ENCODE results near the gene CBX6.
"Not testable (repeated sequence)": the region's sequence is repeated elsewhere in the genome, so short reads cannot be mapped to it uniquely, and the experiment has no call there.

CBX6 gene

GRCh38 chr22:38872172-38872830, at the start of gene CBX6:
Gene CBX6 (minus strand): TSS chr22:38872216. CDS start chr22:38872190, 26 bp downstream.
- DNase-seq, result peak; percentile 96

- no peak for DNase-seq
Observed at GRCh38 chr22:38921806-38922205, 49.8 kb upstream of the CBX6 start.

DNA sequence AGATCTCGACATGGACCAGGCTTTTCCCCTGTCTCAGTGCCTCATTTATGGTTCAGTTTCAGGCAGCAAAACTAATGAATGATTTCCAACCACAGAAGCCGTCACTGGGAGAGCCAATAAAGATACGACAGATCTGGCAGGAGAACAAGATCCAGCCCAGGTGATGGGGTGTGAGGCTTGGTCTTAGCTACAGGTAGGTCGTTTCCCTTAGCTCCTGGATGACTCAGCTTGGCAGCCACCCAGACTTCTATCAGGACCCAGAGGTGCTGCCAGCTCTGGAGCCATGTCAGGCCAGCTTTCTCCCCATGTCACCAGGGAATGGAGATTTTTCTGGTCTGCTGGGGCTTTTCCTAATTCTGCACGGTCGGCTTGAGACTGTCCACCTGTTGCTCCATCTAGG, 49.1 kb upstream of the CBX6 start:
- no peak for DNase-seq

GRCh38 chr22:38919631-38920190, 47.7 kb upstream of the CBX6 start:
- no peak for DNase-seq

GRCh38 chr22:38911434-38911833, 39.4 kb upstream of the CBX6 start:
- no peak for DNase-seq

GRCh38 chr22:38907767-38908166, 35.8 kb upstream of the CBX6 start:
- DNase-seq, result no peak

- DNase-seq, result no peak
Observed at GRCh38 chr22:38906052-38906451, 34.0 kb upstream of the CBX6 start.

GRCh38 chr22:38904052-38904617, 32.1 kb upstream of the CBX6 start:
- DNase-seq, result not testable (repeated sequence)

DNA sequence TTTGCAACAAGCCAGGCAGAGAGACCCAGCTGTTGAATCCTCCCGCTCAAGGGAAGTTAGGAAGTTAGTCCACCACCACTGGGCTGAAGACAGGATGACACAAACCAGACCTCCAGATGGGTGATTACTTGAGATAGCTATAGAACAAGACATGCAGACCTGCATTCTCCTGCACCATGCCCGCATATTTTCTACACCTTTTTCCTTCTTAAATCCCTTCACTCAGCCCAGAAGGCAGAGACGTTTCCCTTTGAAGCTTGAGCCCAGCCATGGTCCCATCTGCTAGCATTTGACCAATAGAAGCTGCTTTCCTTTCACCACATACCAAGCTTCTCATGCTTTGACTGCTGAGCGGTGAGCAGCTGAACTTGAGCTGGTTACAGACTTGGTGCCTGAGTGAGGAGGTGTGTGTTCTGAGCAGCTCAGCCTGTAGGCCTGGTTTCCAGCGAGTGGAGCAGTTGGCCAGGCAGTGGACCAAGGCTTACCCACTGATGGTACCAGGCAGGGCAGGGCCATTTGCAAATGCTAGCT, 29.2 kb upstream of the CBX6 start:
- DNase-seq, result no peak

DNA sequence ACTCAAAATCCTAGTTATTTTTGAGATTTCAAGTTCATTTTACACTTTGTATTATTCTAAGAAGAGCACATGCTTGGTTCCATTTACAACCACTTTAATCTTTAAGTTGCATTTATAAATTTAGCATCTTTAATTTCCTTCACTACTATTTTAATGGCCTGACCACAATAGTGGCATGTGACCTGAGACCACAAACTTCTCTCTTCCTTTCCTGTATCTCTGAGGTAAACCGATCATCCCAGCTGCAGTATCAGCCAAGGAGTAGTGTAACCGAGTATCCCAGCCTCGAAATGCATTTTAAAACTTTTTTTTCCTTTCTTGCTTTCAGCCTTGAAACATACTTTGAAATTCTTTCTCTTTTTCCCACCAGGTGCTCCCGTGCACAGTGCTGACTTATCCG, 28.7 kb upstream of the CBX6 start:
- no peak for DNase-seq

DNA sequence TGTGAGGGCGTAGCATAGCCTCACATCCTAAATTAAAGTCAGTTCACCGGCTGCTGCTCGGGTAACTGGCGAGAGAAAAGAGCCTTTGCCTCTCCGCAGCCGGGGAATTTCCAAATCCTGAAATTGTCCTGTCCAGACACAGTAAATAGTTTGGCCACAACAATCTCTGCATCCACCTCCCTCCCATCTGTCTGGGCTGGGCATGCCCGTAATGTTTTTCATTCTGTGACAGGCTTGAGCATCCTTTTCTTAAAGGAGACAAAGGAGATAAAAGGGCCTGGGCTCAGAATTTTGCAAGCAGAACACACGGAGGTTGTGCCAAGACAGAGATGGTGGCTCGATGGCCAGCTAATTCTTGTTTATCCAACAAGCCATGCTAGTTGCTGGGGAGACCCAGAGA, 19.2 kb upstream of the CBX6 start:
- no peak for DNase-seq

- DNase-seq, result no peak
Observed at GRCh38 chr22:38890377-38890776, 18.4 kb upstream of the CBX6 start.

GRCh38 chr22:38886333-38886732, 14.3 kb upstream of the CBX6 start:
- no peak for DNase-seq

- no peak for DNase-seq
Observed at GRCh38 chr22:38882972-38883622, 11.1 kb upstream of the CBX6 start.

DNA sequence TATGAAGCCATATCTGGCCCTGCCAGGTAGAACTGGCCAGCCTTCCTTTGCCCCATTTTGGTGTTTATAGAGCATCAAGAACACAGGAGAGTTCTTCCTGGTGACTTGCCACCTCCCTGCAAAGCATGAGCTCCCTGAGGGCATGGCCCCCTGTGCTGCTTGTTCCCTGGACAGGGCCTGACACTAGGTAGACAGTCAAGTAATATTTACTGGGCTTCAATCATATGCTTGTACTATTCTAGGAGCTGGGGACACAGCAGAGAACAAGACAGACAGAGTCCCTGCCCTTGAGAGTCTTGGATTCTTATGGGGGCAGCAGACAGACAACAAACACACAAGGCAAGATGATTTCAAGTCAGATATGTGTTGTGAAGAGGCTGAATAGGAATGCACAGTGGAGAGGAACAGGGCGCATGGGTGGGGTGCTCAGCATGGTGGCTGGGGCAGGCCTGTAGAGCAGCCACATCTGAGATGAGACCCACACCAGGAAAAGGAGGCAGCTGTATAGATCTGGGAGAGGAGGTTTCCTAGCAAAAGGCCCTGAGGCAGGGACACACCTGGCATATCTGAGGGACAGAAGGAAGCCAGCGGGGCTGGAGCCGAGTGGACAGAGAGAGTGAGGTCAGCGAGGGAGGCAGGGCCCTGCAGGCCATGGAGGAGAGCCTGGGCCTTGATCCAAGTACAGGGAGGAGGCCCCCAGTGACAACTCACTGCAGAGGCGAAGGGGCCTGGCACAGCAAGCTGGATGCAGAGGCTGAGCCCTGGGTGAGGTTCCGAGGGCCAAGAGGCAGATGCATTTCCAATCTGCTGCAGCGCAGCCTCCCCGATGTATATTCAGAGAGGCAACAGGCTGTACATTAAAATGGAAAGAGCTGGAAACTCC, 10.2 kb upstream of the CBX6 start:
- DNase-seq, result no peak

GRCh38 chr22:38881464-38881871, 9.5 kb upstream of the CBX6 start:
- DNase-seq, result no peak

- no peak for DNase-seq
Observed at GRCh38 chr22:38879961-38880360, 7.9 kb upstream of the CBX6 start.

DNA sequence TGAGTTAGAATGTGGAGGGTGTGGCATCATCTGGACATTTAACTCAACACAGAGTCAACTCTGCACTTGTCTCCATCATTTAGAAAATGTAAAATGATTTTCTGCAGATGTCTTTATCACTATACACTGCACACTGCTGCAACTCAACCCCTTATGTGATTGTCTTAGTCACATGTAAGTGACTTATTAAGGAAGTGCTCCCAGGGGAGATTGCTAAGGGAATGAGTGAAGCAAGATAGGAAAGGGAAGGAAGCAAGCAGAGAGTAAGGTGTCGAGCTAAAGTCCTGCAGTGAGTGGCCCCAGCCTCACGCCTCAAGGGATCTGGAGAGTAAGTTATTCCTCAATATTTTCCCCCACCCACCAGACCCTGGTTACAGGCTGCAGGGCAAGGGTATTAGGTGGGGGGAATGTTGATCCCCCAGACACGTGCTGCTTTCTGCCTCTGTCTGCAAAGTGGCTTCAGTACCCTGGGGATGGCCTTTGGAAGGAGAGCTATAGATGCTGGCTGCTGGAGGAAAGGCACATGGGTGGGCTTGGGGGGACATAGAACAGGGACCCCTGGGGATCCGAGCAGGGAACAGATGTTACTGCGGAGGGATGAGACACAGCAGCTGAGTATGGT, 7.2 kb upstream of the CBX6 start:
- no peak for DNase-seq

GRCh38 chr22:38878001-38878400, 6.0 kb upstream of the CBX6 start:
- DNase-seq, result no peak

- no peak for DNase-seq
Observed at GRCh38 chr22:38874529-38875222, 2.7 kb upstream of the CBX6 start.
